Suprapubic skin (tissue), 3 donors: ENCODE data around the gene GJB5.

Experiments used
- POLR2AphosphoS5 ChIP-seq, 3 donors: sonication (generic); formaldehyde crosslinking; IDR thresholded peaks; one replicate each; pipeline ENCODE4 v1.6.1; 2017; ENCODE audit warnings: antibody characterized with exemption in 3 of 3
- TF ChIP-seq, protein P1 (sequence below), 2 donors: fragments of 200-600 bp in 1 of 2; fragments of 450-650 bp in 1 of 2; sonication (generic) in 1 of 2; IDR thresholded peaks; one replicate each; pipeline ENCODE4 v1.5.1; 2016 to 2019; ENCODE audit warnings: antibody characterized with exemption in 2 of 2, mild to moderate bottlenecking in 1 of 2, moderate library complexity in 1 of 2

- TF ChIP-seq, protein P1, sequence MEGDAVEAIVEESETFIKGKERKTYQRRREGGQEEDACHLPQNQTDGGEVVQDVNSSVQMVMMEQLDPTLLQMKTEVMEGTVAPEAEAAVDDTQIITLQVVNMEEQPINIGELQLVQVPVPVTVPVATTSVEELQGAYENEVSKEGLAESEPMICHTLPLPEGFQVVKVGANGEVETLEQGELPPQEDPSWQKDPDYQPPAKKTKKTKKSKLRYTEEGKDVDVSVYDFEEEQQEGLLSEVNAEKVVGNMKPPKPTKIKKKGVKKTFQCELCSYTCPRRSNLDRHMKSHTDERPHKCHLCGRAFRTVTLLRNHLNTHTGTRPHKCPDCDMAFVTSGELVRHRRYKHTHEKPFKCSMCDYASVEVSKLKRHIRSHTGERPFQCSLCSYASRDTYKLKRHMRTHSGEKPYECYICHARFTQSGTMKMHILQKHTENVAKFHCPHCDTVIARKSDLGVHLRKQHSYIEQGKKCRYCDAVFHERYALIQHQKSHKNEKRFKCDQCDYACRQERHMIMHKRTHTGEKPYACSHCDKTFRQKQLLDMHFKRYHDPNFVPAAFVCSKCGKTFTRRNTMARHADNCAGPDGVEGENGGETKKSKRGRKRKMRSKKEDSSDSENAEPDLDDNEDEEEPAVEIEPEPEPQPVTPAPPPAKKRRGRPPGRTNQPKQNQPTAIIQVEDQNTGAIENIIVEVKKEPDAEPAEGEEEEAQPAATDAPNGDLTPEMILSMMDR (IDR thresholded peaks at IDR 0.05) = no peak
- TF ChIP-seq POLR2AphosphoS5 (IDR thresholded peaks at IDR 0.05) = no peak
These were observed 7.3 kb upstream of the GJB5 start for GRCh38 chr1:34747638-34747941.
